GM23338 (cell line): ENCODE results near the gene ADGRG6. TPM values are rescaled to one million over a fixed set of nuclear protein-coding genes. Genes with fewer than 3 reads are reported as not detected.
A peak's percentile ranks its signal among the peaks of the same experiment; 100 is the strongest.

Experiments
- ATAC-seq: fragments of 200-7000 bp; cut with Tn5 transposase; 3 replicates; pipeline ENCODE4 v1.9.1; 2020
- DNase-seq: peaks from one replicate; pipeline ENCODE4 v3.0.0-alpha.2; 2015; ENCODE audit warnings: low spot score
- H2AFZ ChIP-seq: fragments of 200-600 bp; sonication (generic); 2 replicates; pipeline ENCODE4 v1.8.0; 2016; ENCODE audit warnings: antibody characterized with exemption, mild to moderate bottlenecking, moderate library complexity
- H3F3A ChIP-seq: fragments of 200-600 bp; sonication (generic); replicated peaks from 2 replicates; pipeline ENCODE4 v1.8.0; 2017; ENCODE audit warnings: antibody characterized with exemption, mixed run types, low read depth
- H3K27ac ChIP-seq: fragments of 200-600 bp; sonication (generic); 2 replicates; pipeline ENCODE4 v1.6.1; 2016; ENCODE audit warnings: low read depth
- H3K27me3 ChIP-seq: fragments of 200-600 bp; sonication (generic); 2 replicates; pipeline ENCODE4 v1.8.0; 2016; ENCODE audit warnings: mild to moderate bottlenecking, mixed run types, moderate library complexity; ENCODE audit not compliant: insufficient read depth
- H3K36me3 ChIP-seq: fragments of 200-600 bp; sonication (generic); 2 replicates; pipeline ENCODE4 v1.8.0; 2016; ENCODE audit warnings: mild to moderate bottlenecking; ENCODE audit not compliant: insufficient read depth
- H3K4me1 ChIP-seq: fragments of 200-600 bp; sonication (generic); 2 replicates; pipeline ENCODE4 v1.8.0; 2016; ENCODE audit warnings: mild to moderate bottlenecking, moderate library complexity; ENCODE audit not compliant: insufficient read depth
- H3K4me2 ChIP-seq: fragments of 200-600 bp; sonication (generic); 2 replicates; pipeline ENCODE4 v1.7.1; 2017; ENCODE audit warnings: mixed run types
- H3K4me3 ChIP-seq: fragments of 200-600 bp; sonication (generic); 2 replicates; pipeline ENCODE4 v1.6.1; 2016; ENCODE audit warnings: mixed run types
- H3K79me2 ChIP-seq: fragments of 200-600 bp; sonication (generic); replicated peaks from 2 replicates; pipeline ENCODE4 v1.8.0; 2017; ENCODE audit warnings: mild to moderate bottlenecking; ENCODE audit not compliant: insufficient read depth
- H3K9me2 ChIP-seq: fragments of 200-600 bp; sonication (generic); 2 replicates; pipeline ENCODE4 v1.8.0; 2017; ENCODE audit not compliant: insufficient read depth
- H4K20me1 ChIP-seq: fragments of 200-600 bp; sonication (generic); replicated peaks from 2 replicates; pipeline ENCODE4 v1.8.0; 2017; ENCODE audit warnings: mild to moderate bottlenecking; ENCODE audit not compliant: insufficient read depth
- H3K27ac Mint-ChIP-seq: 2 replicates; pipeline ENCODE4 v1.8.0; 2020; ENCODE audit warnings: inconsistent platforms, mild to moderate bottlenecking, moderate library complexity, mixed read lengths
- H3K27me3 Mint-ChIP-seq: 3 replicates; pipeline ENCODE4 v1.8.0; 2022; ENCODE audit warnings: low read depth, mild to moderate bottlenecking, moderate library complexity, mixed read lengths, inconsistent platforms; ENCODE audit not compliant: insufficient read depth, poor library complexity
- H3K36me3 Mint-ChIP-seq: 3 replicates; pipeline ENCODE4 v1.8.0; 2021; ENCODE audit warnings: low read depth, mild to moderate bottlenecking, inconsistent platforms, moderate library complexity, mixed read lengths
- H3K4me1 Mint-ChIP-seq: 3 replicates; pipeline ENCODE4 v1.8.0; 2020; ENCODE audit warnings: mild to moderate bottlenecking, inconsistent platforms, mixed read lengths
- H3K4me3 Mint-ChIP-seq: 3 replicates; pipeline ENCODE4 v1.8.0; 2021; ENCODE audit warnings: moderate library complexity, mild to moderate bottlenecking, inconsistent platforms, mixed read lengths
- H3K9me3 Mint-ChIP-seq: 3 replicates; pipeline ENCODE4 v1.8.0; 2020; ENCODE audit warnings: moderate library complexity, mild to moderate bottlenecking, inconsistent platforms, mixed read lengths
- CREB1 ChIP-seq: fragments of 250-450 bp; sonication (Bioruptor Pico); IDR thresholded peaks from 2 replicates; pipeline ENCODE4 v1.5.0; 2020; ENCODE audit warnings: low read depth, mild to moderate bottlenecking, moderate library complexity
- EZH2 ChIP-seq: fragments of 200-600 bp; sonication (generic); IDR thresholded peaks from one replicate; pipeline ENCODE4 v1.8.0; 2017; ENCODE audit warnings: antibody characterized with exemption, mild to moderate bottlenecking, low read depth; ENCODE audit not compliant: unreplicated experiment
- EZH2phosphoT487 ChIP-seq: fragments of 200-600 bp; sonication (generic); IDR thresholded peaks from one replicate; pipeline ENCODE4 v1.8.1; 2018; ENCODE audit warnings: antibody characterized with exemption; ENCODE audit not compliant: unreplicated experiment
- NANOG ChIP-seq: IDR thresholded peaks from 2 replicates; pipeline ENCODE4 v1.6.1; 2016; ENCODE audit warnings: antibody characterized with exemption, borderline replicate concordance
- POLR2AphosphoS5 ChIP-seq: IDR thresholded peaks from 2 replicates; pipeline ENCODE4 v1.6.1; 2016; ENCODE audit warnings: antibody characterized with exemption, low read depth
- STAT1 ChIP-seq: IDR thresholded peaks from one replicate; pipeline ENCODE4 v1.6.1; 2016; ENCODE audit warnings: antibody characterized with exemption; ENCODE audit not compliant: unreplicated experiment
- ZNF331 ChIP-seq: fragments of 250-450 bp; sonication (Bioruptor Pico); IDR thresholded peaks from 2 replicates; pipeline ENCODE4 v1.5.0; 2020; ENCODE audit warnings: low read depth, mild to moderate bottlenecking, moderate library complexity
- polyA plus RNA-seq: library from polyadenylated mRNA; unstranded; fragments of >200 nt; fragmentation: Nextera tagmentation; extraction: Ambion mirVana; gene quantifications from 2 replicates; pipeline ENCODE4 v1.2.1, GENCODE V29; 2016
- total RNA-seq: library from RNA; depleted of rRNA; stranded (reverse); fragments of >200 nt; shearing (Covaris generic); gene quantifications from 2 replicates; pipeline ENCODE4 v1.2.3, GENCODE V29; 2014
- TF ChIP-seq, protein P1 (sequence below): fragments of 250-450 bp; sonication (Bioruptor Pico); IDR thresholded peaks from 2 replicates; pipeline ENCODE4 v1.5.0; 2020; ENCODE audit warnings: mild to moderate bottlenecking, moderate library complexity
- TF ChIP-seq, protein P2 (sequence below): IDR thresholded peaks from one replicate; pipeline ENCODE4 v1.6.1; 2018; ENCODE audit warnings: antibody characterized with exemption; ENCODE audit not compliant: unreplicated experiment

ADGRG6 gene
- total and polyA plus RNA-seq, 2 experiments from 2014 or later: 1.3 to 7.7 TPM

DNA sequence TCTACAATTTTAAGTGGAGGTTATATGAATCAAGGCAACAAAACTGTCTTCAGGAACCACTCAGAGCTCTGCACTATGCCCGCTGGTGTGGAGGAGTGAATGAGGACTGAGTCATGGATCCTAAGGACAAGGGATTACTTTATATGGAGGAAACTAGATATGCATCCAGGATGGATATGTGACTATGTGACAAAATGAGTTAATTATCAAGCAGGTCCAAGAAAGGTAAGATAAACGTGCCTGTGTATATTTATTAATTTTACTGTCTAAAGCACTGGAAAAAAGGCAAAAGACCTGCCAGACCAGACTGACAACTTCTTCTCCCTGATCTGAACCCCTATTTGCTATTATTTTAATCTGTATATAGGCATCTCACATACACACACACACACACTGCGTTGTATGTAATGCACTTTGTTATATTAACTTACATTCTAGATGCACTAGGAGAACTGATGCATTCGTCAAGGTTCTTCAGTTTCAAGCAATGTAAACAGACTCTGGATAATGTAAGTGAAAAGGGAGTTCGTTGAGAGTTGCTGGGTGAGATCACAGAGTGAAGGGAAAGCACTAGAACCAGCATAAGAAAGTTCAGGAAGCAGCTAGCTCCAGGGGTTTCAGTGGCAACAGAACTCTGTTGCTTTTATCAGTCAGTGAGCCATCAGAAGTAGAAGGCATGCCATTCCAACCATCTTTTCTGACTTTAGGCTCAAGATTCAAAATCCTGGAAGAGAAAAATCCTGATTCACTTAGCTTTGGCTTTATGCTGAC, 26.4 kb upstream of the ADGRG6 start:
- no peaks in the 10 kb centered on the region for H3K79me2 ChIP-seq
- no peaks in the 10 kb centered on the region for H4K20me1 ChIP-seq
- H3K4me2 ChIP-seq: no peak overlapping the region
- no peaks in the 10 kb centered on the region for H3K9me3 Mint-ChIP-seq
- H3K4me3 Mint-ChIP-seq: no peak overlapping the region
- H3K27me3 Mint-ChIP-seq: no peaks in the 10 kb centered on the region
- peak overlapping the region; percentile 77; the same call in 1 of the 2 replicates for H2AFZ ChIP-seq
- no peaks in the 10 kb centered on the region for H3K27me3 ChIP-seq
- peak; percentile 7 for DNase-seq
- H3K4me1 ChIP-seq: peaks cover 6% of the 10 kb centered on the region
- no peak overlapping the region for H3K4me3 ChIP-seq
- H3K4me1 Mint-ChIP-seq: peaks cover 20% of the 10 kb centered on the region
- TF ChIP-seq EZH2phosphoT487: no peak
- no peak for TF ChIP-seq POLR2AphosphoS5
- no peak overlapping the region for H3K27ac Mint-ChIP-seq
- peaks cover 3% of the 10 kb centered on the region; the same call in 1 of the 2 replicates for H3K9me2 ChIP-seq
- no peak overlapping the region for H3K27ac ChIP-seq
- peak; percentile 33; the same call in 2 of the 3 replicates for ATAC-seq
- H3F3A ChIP-seq: no peaks in the 10 kb centered on the region
- H3K36me3 Mint-ChIP-seq: no peaks in the 10 kb centered on the region
- H3K36me3 ChIP-seq: no peaks in the 10 kb centered on the region

DNA sequence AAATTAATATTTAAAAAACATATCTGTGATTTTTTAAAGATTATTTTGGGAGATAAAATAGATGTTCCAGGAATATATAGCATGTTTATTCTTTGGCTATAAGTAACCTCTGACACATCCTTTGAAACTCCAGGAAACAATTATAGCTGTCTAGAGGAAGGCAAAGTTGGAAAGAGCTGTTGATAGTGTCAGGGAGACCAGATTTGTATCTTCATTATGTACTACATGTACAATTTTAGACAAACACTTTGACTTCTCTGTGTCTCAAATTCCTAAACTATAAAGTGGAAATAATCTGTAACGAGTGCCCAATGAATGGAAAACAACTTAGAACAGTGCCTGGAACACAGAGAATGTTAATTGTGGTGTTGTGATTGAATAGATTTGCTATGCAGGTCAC, 25.6 kb upstream of the ADGRG6 start:
- Histone ChIP-seq H4K20me1 (no peaks in the 10 kb centered on the region), H3K27ac (no peak overlapping the region), H2AFZ (no peak overlapping the region), H3K27me3 (no peaks in the 10 kb centered on the region), H3K36me3 (no peaks in the 10 kb centered on the region), H3K4me1 (peaks cover 6% of the 10 kb centered on the region), H3K9me2 (peaks cover 3% of the 10 kb centered on the region; the same call in 1 of the 2 replicates), H3K79me2 (no peaks in the 10 kb centered on the region), H3K4me3 (no peak overlapping the region), H3K4me2 (no peak overlapping the region), H3F3A (no peaks in the 10 kb centered on the region)
- TF ChIP-seq ZNF331 (CRISPR knock-in tag): no peak
- TF ChIP-seq, protein P1, sequence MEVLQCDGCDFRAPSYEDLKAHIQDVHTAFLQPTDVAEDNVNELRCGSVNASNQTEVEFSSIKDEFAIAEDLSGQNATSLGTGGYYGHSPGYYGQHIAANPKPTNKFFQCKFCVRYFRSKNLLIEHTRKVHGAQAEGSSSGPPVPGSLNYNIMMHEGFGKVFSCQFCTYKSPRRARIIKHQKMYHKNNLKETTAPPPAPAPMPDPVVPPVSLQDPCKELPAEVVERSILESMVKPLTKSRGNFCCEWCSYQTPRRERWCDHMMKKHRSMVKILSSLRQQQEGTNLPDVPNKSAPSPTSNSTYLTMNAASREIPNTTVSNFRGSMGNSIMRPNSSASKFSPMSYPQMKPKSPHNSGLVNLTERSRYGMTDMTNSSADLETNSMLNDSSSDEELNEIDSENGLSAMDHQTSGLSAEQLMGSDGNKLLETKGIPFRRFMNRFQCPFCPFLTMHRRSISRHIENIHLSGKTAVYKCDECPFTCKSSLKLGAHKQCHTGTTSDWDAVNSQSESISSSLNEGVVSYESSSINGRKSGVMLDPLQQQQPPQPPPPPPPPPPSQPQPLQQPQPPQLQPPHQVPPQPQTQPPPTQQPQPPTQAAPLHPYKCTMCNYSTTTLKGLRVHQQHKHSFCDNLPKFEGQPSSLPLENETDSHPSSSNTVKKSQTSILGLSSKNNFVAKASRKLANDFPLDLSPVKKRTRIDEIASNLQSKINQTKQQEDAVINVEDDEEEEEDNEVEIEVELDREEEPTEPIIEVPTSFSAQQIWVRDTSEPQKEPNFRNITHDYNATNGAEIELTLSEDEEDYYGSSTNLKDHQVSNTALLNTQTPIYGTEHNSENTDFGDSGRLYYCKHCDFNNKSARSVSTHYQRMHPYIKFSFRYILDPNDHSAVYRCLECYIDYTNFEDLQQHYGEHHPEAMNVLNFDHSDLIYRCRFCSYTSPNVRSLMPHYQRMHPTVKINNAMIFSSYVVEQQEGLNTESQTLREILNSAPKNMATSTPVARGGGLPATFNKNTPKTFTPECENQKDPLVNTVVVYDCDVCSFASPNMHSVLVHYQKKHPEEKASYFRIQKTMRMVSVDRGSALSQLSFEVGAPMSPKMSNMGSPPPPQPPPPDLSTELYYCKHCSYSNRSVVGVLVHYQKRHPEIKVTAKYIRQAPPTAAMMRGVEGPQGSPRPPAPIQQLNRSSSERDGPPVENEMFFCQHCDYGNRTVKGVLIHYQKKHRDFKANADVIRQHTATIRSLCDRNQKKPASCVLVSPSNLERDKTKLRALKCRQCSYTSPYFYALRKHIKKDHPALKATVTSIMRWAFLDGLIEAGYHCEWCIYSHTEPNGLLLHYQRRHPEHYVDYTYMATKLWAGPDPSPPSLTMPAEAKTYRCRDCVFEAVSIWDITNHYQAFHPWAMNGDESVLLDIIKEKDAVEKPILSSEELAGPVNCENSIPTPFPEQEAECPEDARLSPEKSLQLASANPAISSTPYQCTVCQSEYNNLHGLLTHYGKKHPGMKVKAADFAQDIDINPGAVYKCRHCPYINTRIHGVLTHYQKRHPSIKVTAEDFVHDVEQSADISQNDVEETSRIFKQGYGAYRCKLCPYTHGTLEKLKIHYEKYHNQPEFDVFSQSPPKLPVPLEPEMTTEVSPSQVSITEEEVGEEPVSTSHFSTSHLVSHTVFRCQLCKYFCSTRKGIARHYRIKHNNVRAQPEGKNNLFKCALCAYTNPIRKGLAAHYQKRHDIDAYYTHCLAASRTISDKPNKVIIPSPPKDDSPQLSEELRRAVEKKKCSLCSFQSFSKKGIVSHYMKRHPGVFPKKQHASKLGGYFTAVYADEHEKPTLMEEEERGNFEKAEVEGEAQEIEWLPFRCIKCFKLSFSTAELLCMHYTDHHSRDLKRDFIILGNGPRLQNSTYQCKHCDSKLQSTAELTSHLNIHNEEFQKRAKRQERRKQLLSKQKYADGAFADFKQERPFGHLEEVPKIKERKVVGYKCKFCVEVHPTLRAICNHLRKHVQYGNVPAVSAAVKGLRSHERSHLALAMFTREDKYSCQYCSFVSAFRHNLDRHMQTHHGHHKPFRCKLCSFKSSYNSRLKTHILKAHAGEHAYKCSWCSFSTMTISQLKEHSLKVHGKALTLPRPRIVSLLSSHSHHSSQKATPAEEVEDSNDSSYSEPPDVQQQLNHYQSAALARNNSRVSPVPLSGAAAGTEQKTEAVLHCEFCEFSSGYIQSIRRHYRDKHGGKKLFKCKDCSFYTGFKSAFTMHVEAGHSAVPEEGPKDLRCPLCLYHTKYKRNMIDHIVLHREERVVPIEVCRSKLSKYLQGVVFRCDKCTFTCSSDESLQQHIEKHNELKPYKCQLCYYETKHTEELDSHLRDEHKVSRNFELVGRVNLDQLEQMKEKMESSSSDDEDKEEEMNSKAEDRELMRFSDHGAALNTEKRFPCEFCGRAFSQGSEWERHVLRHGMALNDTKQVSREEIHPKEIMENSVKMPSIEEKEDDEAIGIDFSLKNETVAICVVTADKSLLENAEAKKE: no peak
- TF ChIP-seq, protein P2, sequence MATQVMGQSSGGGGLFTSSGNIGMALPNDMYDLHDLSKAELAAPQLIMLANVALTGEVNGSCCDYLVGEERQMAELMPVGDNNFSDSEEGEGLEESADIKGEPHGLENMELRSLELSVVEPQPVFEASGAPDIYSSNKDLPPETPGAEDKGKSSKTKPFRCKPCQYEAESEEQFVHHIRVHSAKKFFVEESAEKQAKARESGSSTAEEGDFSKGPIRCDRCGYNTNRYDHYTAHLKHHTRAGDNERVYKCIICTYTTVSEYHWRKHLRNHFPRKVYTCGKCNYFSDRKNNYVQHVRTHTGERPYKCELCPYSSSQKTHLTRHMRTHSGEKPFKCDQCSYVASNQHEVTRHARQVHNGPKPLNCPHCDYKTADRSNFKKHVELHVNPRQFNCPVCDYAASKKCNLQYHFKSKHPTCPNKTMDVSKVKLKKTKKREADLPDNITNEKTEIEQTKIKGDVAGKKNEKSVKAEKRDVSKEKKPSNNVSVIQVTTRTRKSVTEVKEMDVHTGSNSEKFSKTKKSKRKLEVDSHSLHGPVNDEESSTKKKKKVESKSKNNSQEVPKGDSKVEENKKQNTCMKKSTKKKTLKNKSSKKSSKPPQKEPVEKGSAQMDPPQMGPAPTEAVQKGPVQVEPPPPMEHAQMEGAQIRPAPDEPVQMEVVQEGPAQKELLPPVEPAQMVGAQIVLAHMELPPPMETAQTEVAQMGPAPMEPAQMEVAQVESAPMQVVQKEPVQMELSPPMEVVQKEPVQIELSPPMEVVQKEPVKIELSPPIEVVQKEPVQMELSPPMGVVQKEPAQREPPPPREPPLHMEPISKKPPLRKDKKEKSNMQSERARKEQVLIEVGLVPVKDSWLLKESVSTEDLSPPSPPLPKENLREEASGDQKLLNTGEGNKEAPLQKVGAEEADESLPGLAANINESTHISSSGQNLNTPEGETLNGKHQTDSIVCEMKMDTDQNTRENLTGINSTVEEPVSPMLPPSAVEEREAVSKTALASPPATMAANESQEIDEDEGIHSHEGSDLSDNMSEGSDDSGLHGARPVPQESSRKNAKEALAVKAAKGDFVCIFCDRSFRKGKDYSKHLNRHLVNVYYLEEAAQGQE: no peak
- TF ChIP-seq EZH2: no peak
- TF ChIP-seq STAT1: no peak
- no peak for TF ChIP-seq EZH2phosphoT487
- no peak for TF ChIP-seq NANOG
- TF ChIP-seq POLR2AphosphoS5: no peak
- no peak for TF ChIP-seq CREB1 (CRISPR knock-in tag)
- no peak overlapping the region for H3K27ac Mint-ChIP-seq
- H3K4me1 Mint-ChIP-seq: peaks cover 20% of the 10 kb centered on the region
- H3K9me3 Mint-ChIP-seq: no peaks in the 10 kb centered on the region
- DNase-seq (no peak), ATAC-seq (no peak)
- H3K4me3 Mint-ChIP-seq: no peak overlapping the region
- H3K36me3 Mint-ChIP-seq: no peaks in the 10 kb centered on the region
- no peaks in the 10 kb centered on the region for H3K27me3 Mint-ChIP-seq
